ENCODE data around the gene CDC14A. TPM values are rescaled to one million over a fixed set of nuclear protein-coding genes. Genes with fewer than 3 reads are reported as not detected.
A peak's percentile ranks its signal among the peaks of the same experiment; 100 is the strongest.
"Not testable (repeated sequence)": the region's sequence is repeated elsewhere in the genome, so short reads cannot be mapped to it uniquely, and the experiment has no call there.

The CDC14A gene
- total RNA-seq, 1 donor from 2014 or later: 12.9 TPM

- peaks cover 28% of the 10 kb centered on the region for H3K4me1 Mint-ChIP-seq (ENCODE audit: unreplicated experiment)
- H3K27me3 Mint-ChIP-seq (ENCODE audit: unreplicated experiment): peaks cover 2% of the 10 kb centered on the region
- DNase-seq (ENCODE audit: low spot score): peak; percentile 46
- TF ChIP-seq CTCF (IDR thresholded peaks at IDR 0.05; ENCODE audit: unreplicated experiment): no peak
- H3K36me3 Mint-ChIP-seq (ENCODE audit: low read depth, unreplicated experiment): peaks cover 9% of the 10 kb centered on the region
- no peaks in the 10 kb centered on the region for H3K9me3 Mint-ChIP-seq (ENCODE audit: unreplicated experiment)
- peak overlapping the region; percentile 93 for H3K27ac Mint-ChIP-seq (ENCODE audit: unreplicated experiment)
- peak overlapping the region; percentile 56 for H3K4me3 Mint-ChIP-seq (ENCODE audit: unreplicated experiment)
Observed at GRCh38 chr1:100400404-100400803, 48.1 kb downstream of the CDC14A start.

- Mint-ChIP-seq H3K9me3 (ENCODE audit: unreplicated experiment) (no peaks in the 10 kb centered on the region), H3K36me3 (ENCODE audit: low read depth, unreplicated experiment) (peaks cover 21% of the 10 kb centered on the region), H3K4me3 (ENCODE audit: unreplicated experiment) (no peak overlapping the region), H3K27ac (ENCODE audit: unreplicated experiment) (no peak overlapping the region), H3K4me1 (ENCODE audit: unreplicated experiment) (peaks cover 22% of the 10 kb centered on the region), H3K27me3 (ENCODE audit: unreplicated experiment) (peaks cover 2% of the 10 kb centered on the region)
- no peak for TF ChIP-seq CTCF (IDR thresholded peaks at IDR 0.05; ENCODE audit: unreplicated experiment)
- DNase-seq (ENCODE audit: low spot score): no peak
Observed at GRCh38 chr1:100404821-100405220, 52.5 kb downstream of the CDC14A start.

- DNase-seq (ENCODE audit: low spot score); H3K27ac Mint-ChIP-seq (ENCODE audit: unreplicated experiment); H3K9me3 Mint-ChIP-seq (ENCODE audit: unreplicated experiment); H3K27me3 Mint-ChIP-seq (ENCODE audit: unreplicated experiment); H3K4me3 Mint-ChIP-seq (ENCODE audit: unreplicated experiment): not testable (repeated sequence)
- H3K36me3 Mint-ChIP-seq (ENCODE audit: low read depth, unreplicated experiment): peaks cover 21% of the 10 kb centered on the region
- peaks cover 14% of the 10 kb centered on the region for H3K4me1 Mint-ChIP-seq (ENCODE audit: unreplicated experiment)
Observed at GRCh38 chr1:100405902-100406301, 53.6 kb downstream of the CDC14A start.

- Mint-ChIP-seq H3K36me3 (ENCODE audit: low read depth, unreplicated experiment) (peaks cover 21% of the 10 kb centered on the region), H3K4me1 (ENCODE audit: unreplicated experiment) (peaks cover 25% of the 10 kb centered on the region), H3K27ac (ENCODE audit: unreplicated experiment) (peak overlapping the region; percentile 34)
- H3K9me3 Mint-ChIP-seq (ENCODE audit: unreplicated experiment); DNase-seq (ENCODE audit: low spot score); H3K4me3 Mint-ChIP-seq (ENCODE audit: unreplicated experiment); H3K27me3 Mint-ChIP-seq (ENCODE audit: unreplicated experiment): not testable (repeated sequence)
Observed at GRCh38 chr1:100407390-100407789, 55.1 kb downstream of the CDC14A start.

- Mint-ChIP-seq H3K27ac (ENCODE audit: unreplicated experiment) (peak overlapping the region; percentile 53), H3K4me3 (ENCODE audit: unreplicated experiment) (no peak overlapping the region), H3K9me3 (ENCODE audit: unreplicated experiment) (no peaks in the 10 kb centered on the region), H3K36me3 (ENCODE audit: low read depth, unreplicated experiment) (peaks cover 6% of the 10 kb centered on the region), H3K4me1 (ENCODE audit: unreplicated experiment) (peaks cover 31% of the 10 kb centered on the region), H3K27me3 (ENCODE audit: unreplicated experiment) (no peaks in the 10 kb centered on the region)
- TF ChIP-seq CTCF (IDR thresholded peaks at IDR 0.05; ENCODE audit: unreplicated experiment): no peak
- no peak for DNase-seq (ENCODE audit: low spot score)
Observed at GRCh38 chr1:100411019-100411418, 58.7 kb downstream of the CDC14A start.

- Mint-ChIP-seq H3K36me3 (ENCODE audit: low read depth, unreplicated experiment) (peaks cover 8% of the 10 kb centered on the region), H3K27ac (ENCODE audit: unreplicated experiment) (peak overlapping the region; percentile 53), H3K4me3 (ENCODE audit: unreplicated experiment) (no peak overlapping the region), H3K27me3 (ENCODE audit: unreplicated experiment) (peaks cover 2% of the 10 kb centered on the region), H3K9me3 (ENCODE audit: unreplicated experiment) (no peaks in the 10 kb centered on the region), H3K4me1 (ENCODE audit: unreplicated experiment) (peaks cover 31% of the 10 kb centered on the region)
- no peak for DNase-seq (ENCODE audit: low spot score)
- TF ChIP-seq CTCF (IDR thresholded peaks at IDR 0.05; ENCODE audit: unreplicated experiment): no peak
Observed at GRCh38 chr1:100411574-100411973, 59.3 kb downstream of the CDC14A start.
